Measurements from ENCODE around the gene TNFRSF8. TPM values are rescaled to one million over a fixed set of nuclear protein-coding genes. Genes with fewer than 3 reads are reported as not detected.

TNFRSF8 gene
- total and polyA plus RNA-seq, 9 of the 15 experiments (the other 6 are each of a cell fraction or from before 2014, with no cell fraction given): 3.5 to 38.4 (median 17.1) TPM

DNA sequence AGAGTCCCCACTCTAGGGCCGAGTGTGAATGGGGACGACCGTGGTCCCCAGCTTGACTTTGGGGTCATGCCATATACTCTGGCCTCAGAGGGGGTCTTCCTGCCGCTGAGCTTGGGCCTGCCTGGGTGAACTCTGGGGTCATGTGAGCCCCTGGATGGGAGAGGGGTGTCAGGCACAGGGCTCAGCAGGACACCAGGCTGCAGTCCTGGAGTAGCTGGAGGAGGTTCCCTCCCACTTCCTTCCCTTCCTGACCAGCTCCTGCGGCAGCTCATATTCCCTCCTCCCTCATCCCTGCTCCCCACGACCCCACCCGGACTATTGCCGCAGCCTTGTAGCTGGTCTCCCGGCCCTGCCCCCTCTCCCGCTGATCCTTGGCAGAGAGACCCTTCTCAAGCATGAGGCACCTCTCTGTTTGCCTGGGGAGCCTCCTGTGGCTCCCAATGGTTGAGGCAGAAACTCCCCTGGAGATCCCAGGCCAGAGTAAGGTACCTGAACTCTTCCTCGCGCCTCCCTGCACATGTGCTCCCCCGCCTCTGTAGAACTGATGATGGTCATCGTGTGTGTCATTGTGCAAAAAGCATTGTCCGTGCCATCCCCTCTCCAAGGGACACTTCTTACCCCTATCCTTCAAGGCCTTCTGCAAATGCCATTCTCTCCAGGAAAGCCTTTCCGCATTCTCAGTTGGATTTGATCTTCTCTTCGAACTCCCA, 105.5 kb downstream of the TNFRSF8 start:
- H3K9me1 ChIP-seq (ENCODE audit: control insufficient read depth, insufficient read depth, low read length): no peaks in the 10 kb centered on the region
- ChIA-PET CTCF (ENCODE audit: low intra/inter-chr PET ratio) (no interaction called here), POLR2A (interaction anchor here (0.7 to 2.1 kb wide), 5 partner anchors 11 to 58 kb away, joined by 3 to 18 read pairs (median 5); no protein-coding TSS in a partner anchor)
- H3K4me3 ChIP-seq: peak overlapping the region; percentile 52
- 28% methylated on average over 17 of the region's 17 CpGs for WGBS (ENCODE audit: insufficient coverage, low coverage, missing lambda C conversion rate)
- no peaks in the 10 kb centered on the region for H3K9me3 ChIP-seq (replicated peaks; ENCODE audit: control insufficient read depth, insufficient read depth, low read depth, low read length)
- H4K20me1 ChIP-seq (replicated peaks; ENCODE audit: control insufficient read depth, insufficient read depth, low read length): peaks cover 17% of the 10 kb centered on the region
- H3K9ac ChIP-seq (ENCODE audit: insufficient read depth in 1 of 2, low read depth in 2 of 2, low read length in 2 of 2): peak overlapping the region; percentile 81 to 93
- FAIRE-seq (peak; percentile 32), ATAC-seq (peak; percentile 12), DNase-seq (ENCODE audit: extremely low read depth in 1 of 4, low spot score in 3 of 4) (peak; percentile 52 to 68 (median 60))
- in situ Hi-C loops (cut with MboI) (no loop called here), intact Hi-C loops (cut with micrococcal nuclease) (no loop called here)
- peak overlapping the region; percentile 78; the same call in 2 of the 3 replicates for H3K27ac ChIP-seq (ENCODE audit: extremely low read depth, low read depth, low read length)
- H3K4me1 ChIP-seq (replicated peaks in 1 of 2; ENCODE audit: control insufficient read depth in 2 of 2, insufficient read depth in 2 of 2, low read length in 2 of 2): peaks cover 33 to 34% of the 10 kb centered on the region in 2 experiments
- peaks cover 17% of the 10 kb centered on the region; the same call in 2 of the 3 replicates for H3K36me3 ChIP-seq (ENCODE audit: control insufficient read depth, insufficient read depth, low read length)
- BruUV-seq (replicated peaks): no TSS peak
- no peaks in the 10 kb centered on the region for H3K27me3 ChIP-seq (ENCODE audit: control insufficient read depth in 2 of 2, insufficient read depth in 2 of 2, low read length in 2 of 2)
- peaks cover 63% of the 10 kb centered on the region for H3K79me2 ChIP-seq (ENCODE audit: control insufficient read depth, insufficient read depth, low read length)
- no peak overlapping the region for H2AFZ ChIP-seq (ENCODE audit: low read depth, low read length)
- peak overlapping the region; percentile 82 for H3K4me2 ChIP-seq (ENCODE audit: insufficient read depth, low read length)
- peak; percentile 38; the same call in 1 of the 2 replicates for TF ChIP-seq SP1 (CRISPR knock-in tag; IDR thresholded peaks at IDR 0.05)
- 0 out of 2 replicates have a peak, but pooled peaks have one; percentile 11 for TF ChIP-seq CXXC5 (CRISPR knock-in tag; IDR thresholded peaks at IDR 0.05)
- peak; percentile 71; the same call in 1 of the 2 replicates for TF ChIP-seq MGA (IDR thresholded peaks at IDR 0.05)
- peak; percentile 23; the same call in 1 of the 2 replicates for TF ChIP-seq POLR2G (IDR thresholded peaks at IDR 0.05; ENCODE audit: low read depth, low read length)
